ENCODE measurements around the gene SMOC1.

GRCh38 chr14:70080076-70080475 is 200.9 kb downstream of the SMOC1 start:
- TF ChIP-seq EZH2 (IDR thresholded peaks at IDR 0.05; ENCODE audit: insufficient read depth, poor library complexity, severe bottlenecking) (no peak), EZH2phosphoT487 (IDR thresholded peaks at IDR 0.05; ENCODE audit: insufficient read depth, low read depth) (no peak)

Data from GM23248 (cell line).